Spleen (tissue), 7 donors: ENCODE data around the gene POU2F1.

Source experiments
- CTCF ChIP-seq, 11 experiments: fragments of 200-600 bp in 7 of 11; fragments of 450-650 bp in 4 of 11; sonication (generic) in 4 of 11; IDR thresholded peaks in 8 of 11; conservative IDR thresholded peaks in 3 of 11; 1 replicate in 7 of 11; 2 replicates in 4 of 11; pipeline versions ENCODE4 v1.4.0 to v1.8.0; 2016 to 2021; ENCODE audit warnings: antibody characterized with exemption in 11 of 11, inconsistent platforms in 4 of 11, mild to moderate bottlenecking in 1 of 11
- POLR2A ChIP-seq, 3 donors: fragments of 450-650 bp; IDR thresholded peaks; one replicate each; pipeline ENCODE4 v1.5.1; 2017; ENCODE audit warnings: antibody characterized with exemption in 3 of 3, mild to moderate bottlenecking in 1 of 3
- POLR2AphosphoS5 ChIP-seq, 3 donors: sonication (generic); formaldehyde crosslinking; IDR thresholded peaks; one replicate each; pipeline ENCODE4 v1.5.1; 2017; ENCODE audit warnings: antibody characterized with exemption in 3 of 3
- donor health status: DM: no; HTN: no; CAD: no; lungs with moderate emphysema.
- donor health status: DM: no; HTN: no; CAD: no.
- donor health status: DM: no; HTN: no; CAD: no.

- no peak for TF ChIP-seq CTCF (IDR thresholded peaks at IDR 0.05 in 8 of 11, conservative IDR thresholded peaks at IDR 0.05 in 3 of 11)
- TF ChIP-seq POLR2A (IDR thresholded peaks at IDR 0.05): no peak
- no peak for TF ChIP-seq POLR2AphosphoS5 (IDR thresholded peaks at IDR 0.05)
Measured at GRCh38 chr1:167450843-167451242, 230.2 kb downstream of the POU2F1 start.
